ENCODE results near the gene SH3BP1.
A peak's percentile ranks its signal among the peaks of the same experiment; 100 is the strongest.
"Not testable (repeated sequence)": the region's sequence is repeated elsewhere in the genome, so short reads cannot be mapped to it uniquely, and the experiment has no call there.

Gene SH3BP1

GRCh38 chr22:37684803-37685615 lies 45.5 kb downstream of the SH3BP1 start:
- no peak for DNase-seq

GRCh38 chr22:37686002-37686982 lies 46.8 kb downstream of the SH3BP1 start, which contains the start of gene NOL12:
Gene NOL12 (plus strand): TSS chr22:37686343. CDS start chr22:37686393, 50 bp downstream.
- DNase-seq, result peak; percentile 75

- no peak for DNase-seq
Observed at GRCh38 chr22:37690407-37690806, 50.9 kb downstream of the SH3BP1 start.

GRCh38 chr22:37690901-37691504 lies 51.5 kb downstream of the SH3BP1 start:
- DNase-seq, result no peak

- no peak for DNase-seq
Observed at GRCh38 chr22:37692627-37693285, 53.3 kb downstream of the SH3BP1 start.

- not testable (repeated sequence) for DNase-seq
Observed at GRCh38 chr22:37694131-37694530, 54.7 kb downstream of the SH3BP1 start.

GRCh38 chr22:37696260-37696656 lies 56.8 kb downstream of the SH3BP1 start:
- not testable (repeated sequence) for DNase-seq

- peak; percentile 95 for DNase-seq
Observed at GRCh38 chr22:37696657-37697537, 57.4 kb downstream of the SH3BP1 start, which contains the start of gene TRIOBP. Gene TRIOBP (plus strand): TSS chr22:37697048. CDS start chr22:37701366, 4,318 bp downstream.

- DNase-seq, result no peak
Observed at GRCh38 chr22:37697538-37697835, 58.0 kb downstream of the SH3BP1 start.

GRCh38 chr22:37701141-37701786 lies 61.8 kb downstream of the SH3BP1 start:
- no peak for DNase-seq

GRCh38 chr22:37703906-37704305 lies 64.4 kb downstream of the SH3BP1 start:
- DNase-seq, result no peak

GRCh38 chr22:37704645-37705044 lies 65.2 kb downstream of the SH3BP1 start:
- no peak for DNase-seq

GRCh38 chr22:37705205-37705604 lies 65.7 kb downstream of the SH3BP1 start:
- DNase-seq, result no peak
